NCI-H510A (cell line): ENCODE measurements around the gene EIF3I.

ENCODE experiments used
- DNase-seq: peaks from one replicate; lab custom pipeline; 2025; lab: John Stamatoyannopoulos, UW

The EIF3I gene

GRCh38 chr1:32266921-32267591 lies 44.8 kb downstream of the EIF3I start:
- no peak for DNase-seq

GRCh38 chr1:32269744-32270143 lies 47.5 kb downstream of the EIF3I start:
- DNase-seq: no peak

GRCh38 chr1:32272557-32273390 lies 50.6 kb downstream of the EIF3I start:
- DNase-seq: no peak

DNA sequence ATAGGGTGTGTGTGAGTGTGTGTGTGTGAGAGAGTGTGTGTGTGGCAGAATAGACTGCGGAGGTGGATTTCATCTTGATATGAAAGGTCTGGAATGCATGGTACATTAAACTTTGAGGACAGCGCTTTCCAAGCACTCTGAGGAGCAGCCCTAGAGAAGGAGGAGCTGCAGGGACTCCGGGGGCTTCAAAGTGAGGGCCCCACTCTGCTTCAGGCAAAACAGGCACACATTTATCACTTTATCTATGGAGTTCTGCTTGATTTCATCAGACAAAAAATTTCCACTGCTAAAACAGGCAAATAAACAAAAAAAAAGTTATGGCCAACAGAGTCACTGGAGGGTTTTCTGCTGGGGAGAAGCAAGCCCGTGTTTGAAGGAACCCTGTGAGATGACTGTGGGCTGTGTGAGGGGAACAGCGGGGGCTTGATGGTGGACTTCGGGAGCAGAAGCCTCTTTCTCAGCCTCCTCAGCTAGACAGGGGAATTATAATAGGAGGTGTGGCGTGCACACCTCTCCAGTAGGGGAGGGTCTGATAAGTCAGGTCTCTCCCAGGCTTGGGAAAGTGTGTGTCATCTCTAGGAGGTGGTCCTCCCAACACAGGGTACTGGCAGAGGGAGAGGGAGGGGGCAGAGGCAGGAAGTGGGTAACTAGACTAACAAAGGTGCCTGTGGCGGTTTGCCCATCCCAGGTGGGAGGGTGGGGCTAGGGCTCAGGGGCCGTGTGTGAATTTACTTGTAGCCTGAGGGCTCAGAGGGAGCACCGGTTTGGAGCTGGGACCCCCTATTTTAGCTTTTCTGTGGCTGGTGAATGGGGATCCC lies 51.4 kb downstream of the EIF3I start:
- DNase-seq: peak; percentile 89

DNA sequence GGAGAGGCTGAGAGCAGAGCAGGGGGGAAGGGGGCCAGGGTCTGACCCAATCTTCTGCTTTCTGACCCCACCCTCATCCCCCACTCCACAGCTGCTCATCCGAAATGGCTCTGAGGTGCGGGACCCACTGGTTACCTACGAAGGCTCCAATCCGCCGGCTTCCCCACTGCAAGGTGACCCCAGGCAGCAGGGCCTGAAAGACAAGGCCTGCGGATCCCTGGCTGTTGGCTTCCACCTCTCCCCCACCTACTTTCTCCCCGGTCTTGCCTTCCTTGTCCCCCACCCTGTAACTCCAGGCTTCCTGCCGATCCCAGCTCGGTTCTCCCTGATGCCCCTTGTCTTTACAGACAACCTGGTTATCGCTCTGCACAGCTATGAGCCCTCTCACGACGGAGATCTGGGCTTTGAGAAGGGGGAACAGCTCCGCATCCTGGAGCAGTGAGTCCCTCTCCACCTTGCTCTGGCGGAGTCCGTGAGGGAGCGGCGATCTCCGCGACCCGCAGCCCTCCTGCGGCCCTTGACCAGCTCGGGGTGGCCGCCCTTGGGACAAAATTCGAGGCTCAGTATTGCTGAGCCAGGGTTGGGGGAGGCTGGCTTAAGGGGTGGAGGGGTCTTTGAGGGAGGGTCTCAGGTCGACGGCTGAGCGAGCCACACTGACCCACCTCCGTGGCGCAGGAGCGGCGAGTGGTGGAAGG lies 52.6 kb downstream of the EIF3I start:
- no peak for DNase-seq

DNA sequence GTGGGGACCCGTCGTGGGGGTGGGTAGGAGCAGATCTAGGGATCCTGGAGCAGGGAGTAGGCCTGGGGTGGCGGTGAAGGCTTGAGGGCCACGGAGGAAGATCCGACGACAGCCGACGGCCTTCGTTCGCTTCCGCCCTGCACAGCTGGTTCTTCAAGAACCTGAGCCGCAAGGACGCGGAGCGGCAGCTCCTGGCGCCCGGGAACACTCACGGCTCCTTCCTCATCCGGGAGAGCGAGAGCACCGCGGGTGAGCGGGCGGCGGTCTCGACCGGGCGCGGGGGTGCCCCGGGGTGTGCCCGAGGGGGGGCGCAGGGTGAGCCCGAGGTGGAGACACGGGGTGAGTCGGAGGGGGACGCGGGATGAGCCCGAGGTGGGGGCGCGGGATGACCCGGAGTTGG lies 53.2 kb downstream of the EIF3I start:
- peak; percentile 17 for DNase-seq

DNA sequence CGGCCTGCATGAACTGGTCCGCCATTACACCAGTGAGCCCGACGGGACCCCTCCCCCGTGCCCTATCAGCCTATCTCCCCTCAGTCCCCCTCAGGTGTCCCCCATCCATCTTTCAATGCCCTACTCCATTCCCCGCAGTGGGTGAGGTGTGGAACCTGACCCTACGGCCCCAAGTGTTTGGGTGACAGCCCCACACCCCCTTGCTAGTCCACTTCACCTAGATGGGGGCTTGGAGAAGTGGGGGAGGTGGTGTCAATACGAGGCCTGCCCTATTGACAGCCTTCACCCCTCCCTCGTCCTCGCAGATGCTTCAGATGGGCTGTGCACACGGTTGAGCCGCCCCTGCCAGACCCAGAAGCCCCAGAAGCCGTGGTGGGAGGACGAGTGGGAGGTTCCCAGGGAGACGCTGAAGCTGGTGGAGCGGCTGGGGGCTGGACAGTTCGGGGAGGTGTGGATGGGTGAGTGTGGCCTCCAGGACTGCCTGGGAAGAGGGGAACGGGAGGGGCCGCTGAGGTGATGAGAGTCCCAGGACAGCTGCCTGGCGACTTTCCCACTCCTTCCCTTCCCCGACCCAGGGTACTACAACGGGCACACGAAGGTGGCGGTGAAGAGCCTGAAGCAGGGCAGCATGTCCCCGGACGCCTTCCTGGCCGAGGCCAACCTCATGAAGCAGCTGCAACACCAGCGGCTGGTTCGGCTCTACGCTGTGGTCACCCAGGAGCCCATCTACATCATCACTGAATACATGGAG lies 54.0 kb downstream of the EIF3I start:
- DNase-seq: no peak
